Activated naive CD4-positive, alpha-beta T cell (primary cell): ENCODE measurements around the gene MSLN.
A peak's percentile ranks its signal among the peaks of the same experiment; 100 is the strongest.

Experiments used
- DNase-seq, 4 experiments: peaks; one replicate each; lab custom pipeline; 2025; lab: John Stamatoyannopoulos, UW

The MSLN gene

DNA sequence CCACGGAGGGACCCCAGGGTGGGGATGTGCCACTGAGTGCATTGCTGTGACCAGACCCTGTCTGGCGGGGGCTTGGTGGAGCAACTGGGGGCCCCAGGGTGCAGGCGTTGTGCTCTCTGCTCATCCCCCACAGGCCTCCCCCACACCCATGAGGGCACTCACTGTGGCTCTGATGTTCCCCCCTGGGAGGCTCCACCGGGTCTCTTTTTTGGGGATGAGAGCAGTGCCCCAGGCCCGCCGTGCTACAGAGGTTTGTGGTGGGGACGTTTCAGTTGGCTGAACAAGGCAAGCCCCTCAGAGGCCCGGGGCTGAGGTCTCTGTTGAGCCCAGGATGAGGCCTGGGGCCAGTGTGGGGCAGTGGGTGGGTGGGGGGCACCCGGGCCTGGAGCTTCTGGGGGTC is 36.8 kb upstream of the MSLN start:
- DNase-seq, result no peak

GRCh38 chr16:724188-725040 is 36.1 kb upstream of the MSLN start:
- no peak for DNase-seq

- DNase-seq, result no peak
Observed at GRCh38 chr16:725041-725376, 35.5 kb upstream of the MSLN start.

DNA sequence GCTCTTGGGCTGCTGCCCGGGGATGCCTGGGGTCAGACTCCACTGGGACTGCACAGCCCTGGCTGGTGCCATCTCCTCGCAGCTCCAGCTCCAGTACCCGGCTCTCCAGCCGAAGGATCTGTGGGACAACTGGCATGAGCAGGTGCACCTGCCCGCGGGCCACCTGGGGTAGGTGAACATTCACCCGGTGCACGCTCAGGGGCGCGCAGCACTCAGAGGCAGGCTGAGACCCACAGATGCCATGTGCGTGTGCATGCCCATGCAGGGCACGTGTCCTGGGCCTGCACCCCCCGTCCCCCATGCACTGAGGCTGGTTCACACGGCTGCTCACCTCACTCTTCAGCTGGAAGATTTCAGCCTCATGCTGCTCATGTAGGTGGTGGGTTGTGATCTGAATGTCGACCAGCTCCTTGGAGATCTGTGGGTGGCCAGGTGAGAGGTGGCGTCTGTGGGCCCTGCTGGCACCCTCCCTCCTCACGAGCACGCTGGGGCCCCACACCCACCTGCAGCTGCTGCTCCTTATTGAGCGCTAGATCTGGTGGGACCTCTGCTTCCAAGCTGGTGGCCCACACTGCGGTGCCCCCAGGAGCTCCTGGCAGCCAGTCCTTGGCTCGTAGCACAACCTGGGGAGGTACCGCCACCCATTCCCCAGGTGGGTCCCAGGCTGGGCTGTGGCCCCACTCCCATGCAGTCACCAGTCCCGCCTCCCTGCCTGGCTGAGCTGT is 34.9 kb upstream of the MSLN start:
- DNase-seq, result no peak

GRCh38 chr16:726188-726437 is 34.4 kb upstream of the MSLN start:
- no peak for DNase-seq

GRCh38 chr16:726438-727290 is 33.9 kb upstream of the MSLN start, which contains the start of the genes CCDC78 and HAGHL:
Gene CCDC78 (minus strand): TSS chr16:726443. CDS start chr16:726367, 76 bp downstream.
Gene HAGHL (plus strand): TSS chr16:727106. CDS start chr16:727510, 404 bp downstream.
- DNase-seq, result peak in 2 of 4 experiments; percentile 31 to 57

DNA sequence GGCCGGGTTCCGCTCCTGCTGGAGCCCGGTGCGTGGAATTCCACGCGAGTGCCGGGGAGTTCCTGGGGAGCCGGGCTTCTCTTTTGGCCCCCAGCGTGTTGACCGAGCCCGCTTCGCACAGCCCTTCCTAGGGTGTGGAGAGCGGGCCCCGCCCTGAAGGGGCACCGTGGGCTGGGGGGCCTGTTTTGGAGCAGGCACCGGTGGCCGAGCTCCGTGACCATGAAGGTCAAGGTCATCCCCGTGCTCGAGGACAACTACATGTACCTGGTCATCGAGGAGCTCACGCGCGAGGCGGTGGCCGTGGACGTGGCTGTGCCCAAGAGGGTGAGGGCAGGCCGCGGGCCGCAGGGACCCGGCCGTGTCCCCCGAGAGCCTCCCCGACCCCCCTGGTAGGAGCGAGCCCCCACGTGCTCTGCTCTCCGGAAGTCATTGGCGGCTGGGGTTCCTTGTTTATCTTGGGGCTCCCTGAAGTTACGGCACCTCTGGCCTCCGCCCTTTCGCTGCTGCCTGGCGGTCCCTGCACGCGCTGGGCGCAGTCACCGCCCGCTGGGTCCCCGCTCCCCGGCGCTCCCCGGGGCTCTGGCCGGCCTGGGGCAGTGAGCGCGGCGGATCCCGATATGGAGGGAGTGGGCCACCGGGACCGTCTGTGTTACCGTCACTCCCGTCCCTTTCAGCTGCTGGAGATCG is 33.1 kb upstream of the MSLN start:
- peak in 1 of 4 experiments; percentile 19 for DNase-seq

DNA sequence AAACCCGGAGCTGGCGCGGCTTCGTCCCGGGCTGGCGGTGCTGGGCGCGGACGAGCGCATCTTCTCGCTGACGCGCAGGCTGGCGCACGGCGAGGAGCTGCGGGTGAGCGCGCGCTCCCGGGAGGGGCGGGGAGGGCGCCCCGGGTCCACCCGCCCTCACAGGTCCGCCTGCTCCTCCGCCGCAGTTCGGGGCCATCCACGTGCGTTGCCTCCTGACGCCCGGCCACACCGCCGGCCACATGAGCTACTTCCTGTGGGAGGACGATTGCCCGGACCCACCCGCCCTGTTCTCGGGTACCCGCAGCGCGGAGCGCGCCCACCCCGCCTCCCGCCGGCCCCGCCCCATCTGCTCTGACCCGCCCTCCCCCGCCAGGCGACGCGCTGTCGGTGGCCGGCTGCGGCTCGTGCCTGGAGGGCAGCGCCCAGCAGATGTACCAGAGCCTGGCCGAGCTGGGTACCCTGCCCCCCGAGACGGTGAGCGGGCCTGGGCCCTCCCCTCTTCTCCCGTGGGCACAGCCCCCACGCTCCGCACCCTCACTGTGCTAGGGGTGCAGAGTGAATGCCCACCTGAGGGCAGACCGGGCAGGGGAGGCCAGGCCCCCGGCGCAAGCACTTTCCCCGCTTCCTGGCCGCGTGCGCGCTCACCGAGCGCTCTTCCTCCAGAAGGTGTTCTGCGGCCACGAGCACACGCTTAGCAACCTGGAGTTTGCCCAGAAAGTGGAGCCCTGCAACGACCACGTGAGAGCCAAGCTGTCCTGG is 32.2 kb upstream of the MSLN start:
- DNase-seq, result peak in 2 of 4 experiments; percentile 30 to 46

DNA sequence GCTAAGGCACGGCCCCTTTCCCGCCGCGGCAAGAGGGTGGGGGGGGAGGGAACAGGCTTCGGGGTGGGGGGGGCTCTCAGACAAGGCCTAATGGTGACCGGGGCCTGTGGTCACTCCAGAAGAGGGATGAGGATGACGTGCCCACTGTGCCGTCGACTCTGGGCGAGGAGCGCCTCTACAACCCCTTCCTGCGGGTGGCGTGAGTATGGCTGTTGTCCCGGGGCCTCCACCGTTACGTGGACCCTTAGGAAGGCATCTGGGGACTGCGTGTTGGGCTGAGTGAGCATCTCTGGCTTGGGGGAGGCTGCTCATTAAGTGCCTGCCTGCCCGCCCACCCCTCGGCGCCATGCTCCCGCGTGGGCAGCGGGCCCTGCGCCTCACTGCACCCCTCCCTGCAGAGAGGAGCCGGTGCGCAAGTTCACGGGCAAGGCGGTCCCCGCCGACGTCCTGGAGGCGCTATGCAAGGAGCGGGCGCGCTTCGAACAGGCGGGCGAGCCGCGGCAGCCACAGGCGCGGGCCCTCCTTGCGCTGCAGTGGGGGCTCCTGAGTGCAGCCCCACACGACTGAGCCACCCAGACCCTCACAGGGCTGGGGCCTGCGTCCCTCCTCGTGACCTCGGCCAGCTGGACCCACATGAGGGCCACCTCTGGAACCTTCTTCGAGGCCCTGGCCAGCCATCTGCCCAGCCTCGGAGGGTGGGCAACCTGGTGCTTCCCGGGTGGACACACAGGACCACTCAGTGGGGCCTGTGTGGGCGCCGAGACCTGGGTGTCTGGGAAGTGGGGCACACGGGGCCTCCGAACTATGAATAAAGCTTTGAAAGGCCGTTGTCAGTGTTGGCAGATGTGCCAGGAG is 31.4 kb upstream of the MSLN start:
- DNase-seq, result no peak

GRCh38 chr16:729768-730665 is 30.5 kb upstream of the MSLN start:
- no peak for DNase-seq

DNA sequence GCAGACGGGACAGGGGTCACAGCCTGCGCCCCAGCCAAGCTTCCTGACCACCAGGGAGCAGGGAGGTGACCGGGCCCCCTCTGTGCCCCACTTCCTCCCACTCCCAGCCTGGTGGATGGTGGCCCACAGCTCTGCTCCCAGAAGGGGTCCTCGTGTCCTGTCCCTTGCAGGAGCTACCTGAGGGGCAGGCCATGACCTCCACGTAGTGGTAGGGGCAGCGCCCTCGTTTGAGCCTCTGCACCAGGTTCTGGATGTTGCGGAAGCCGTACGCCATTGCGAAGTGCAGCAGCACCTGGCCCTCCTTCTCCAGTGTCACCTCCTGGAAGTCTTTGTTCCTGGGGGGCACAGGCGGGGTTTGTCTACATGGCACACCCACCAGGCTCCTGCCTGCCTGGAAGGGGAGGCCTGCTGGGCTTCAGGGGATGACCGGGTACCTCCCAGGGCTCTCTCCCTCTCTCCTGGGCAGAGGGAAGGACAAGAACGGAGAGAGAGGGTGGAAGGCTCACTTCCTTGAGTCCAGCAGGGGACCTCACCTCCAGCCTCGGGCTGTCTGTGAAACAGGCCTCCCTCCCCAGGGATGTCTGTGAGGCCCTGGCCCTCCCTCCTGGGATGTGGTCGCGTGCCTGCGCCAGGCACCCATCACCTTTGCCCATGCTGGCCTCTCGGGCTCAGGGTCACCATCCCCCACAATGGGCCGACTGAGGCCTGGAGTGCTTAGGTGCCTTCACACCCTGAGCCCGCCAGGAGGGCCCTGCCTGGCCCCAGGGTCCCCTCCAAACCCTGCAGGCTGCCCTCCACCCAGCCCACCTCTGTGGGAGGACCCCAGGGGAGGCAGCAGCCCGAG is 29.6 kb upstream of the MSLN start:
- no peak for DNase-seq

DNA sequence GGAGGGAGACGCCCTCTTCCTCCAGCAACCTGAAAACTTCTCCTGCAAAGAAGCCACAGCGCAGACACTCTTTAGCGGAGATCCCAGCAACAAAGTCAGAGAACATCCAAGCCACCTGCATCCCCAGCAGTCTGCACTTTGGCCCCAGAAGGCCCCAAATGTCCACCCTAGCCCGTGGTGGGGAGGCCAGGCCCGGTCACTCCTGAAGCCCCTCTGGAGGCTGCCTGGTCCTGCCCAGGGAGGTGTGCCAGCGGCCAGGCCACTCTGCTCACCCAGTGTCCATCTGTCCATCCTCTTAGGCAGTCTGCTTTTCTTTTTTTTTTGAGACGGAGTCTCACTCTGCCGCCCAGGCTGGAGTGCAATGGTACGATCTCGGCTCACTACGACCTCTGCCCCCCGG is 28.2 kb upstream of the MSLN start:
- DNase-seq, result no peak

- no peak for DNase-seq
Observed at GRCh38 chr16:732936-733335, 27.6 kb upstream of the MSLN start.

- peak in 1 of 4 experiments; percentile 33 for DNase-seq
Observed at GRCh38 chr16:733382-734207, 26.9 kb upstream of the MSLN start.

GRCh38 chr16:734208-734980 is 26.1 kb upstream of the MSLN start:
- no peak for DNase-seq
